ENCODE data around the gene PON3.

The PON3 gene

DNA sequence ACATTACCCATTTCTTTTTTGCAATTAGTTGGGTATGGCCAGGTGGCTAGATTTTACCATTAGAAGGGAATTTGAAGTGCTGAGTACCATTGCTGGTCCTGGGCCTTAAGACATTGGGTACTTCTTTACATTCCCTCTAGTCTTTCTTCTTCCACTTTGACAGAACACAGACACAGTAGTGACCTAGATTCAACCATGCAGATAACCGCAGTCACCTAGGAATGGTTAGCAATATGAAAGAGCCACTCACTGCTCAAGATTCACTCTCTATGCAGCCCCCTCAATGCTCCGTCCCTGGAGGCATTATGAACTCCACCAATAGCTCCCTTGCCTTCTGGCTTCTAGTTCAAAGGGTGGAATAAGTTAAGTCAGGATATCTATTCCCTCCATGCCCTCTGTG, 55.7 kb downstream of the PON3 start:
- DNase-seq (ENCODE audit: low read depth): no peak

GRCh38 chr7:95338832-95339231, 57.3 kb downstream of the PON3 start:
- no peak for DNase-seq (ENCODE audit: low read depth)

DNA sequence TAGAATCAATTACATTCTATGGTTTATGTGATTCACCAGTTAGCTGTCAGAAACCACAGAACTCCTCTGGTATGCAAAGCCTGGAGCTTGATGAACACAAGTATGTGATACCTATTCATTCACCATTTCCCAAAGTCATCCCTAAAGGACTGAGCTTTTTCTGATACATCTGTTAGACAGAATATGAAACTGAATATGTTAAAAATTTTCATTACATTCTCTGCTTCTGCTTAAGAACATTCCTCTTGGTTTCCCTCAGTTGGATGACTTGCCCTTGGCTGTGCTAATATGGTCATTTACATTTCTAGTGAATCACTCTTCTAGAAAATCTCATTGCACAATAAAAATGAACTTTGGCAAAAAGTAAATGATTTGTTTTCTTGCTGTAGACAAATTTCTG, 61.1 kb downstream of the PON3 start:
- DNase-seq (ENCODE audit: low read depth): peak; percentile 56

- no peak for DNase-seq (ENCODE audit: low read depth)
Observed at GRCh38 chr7:95334447-95334846, 61.7 kb downstream of the PON3 start.

GRCh38 chr7:95330961-95331337, 65.2 kb downstream of the PON3 start:
- no peak for DNase-seq (ENCODE audit: low read depth)

DNA sequence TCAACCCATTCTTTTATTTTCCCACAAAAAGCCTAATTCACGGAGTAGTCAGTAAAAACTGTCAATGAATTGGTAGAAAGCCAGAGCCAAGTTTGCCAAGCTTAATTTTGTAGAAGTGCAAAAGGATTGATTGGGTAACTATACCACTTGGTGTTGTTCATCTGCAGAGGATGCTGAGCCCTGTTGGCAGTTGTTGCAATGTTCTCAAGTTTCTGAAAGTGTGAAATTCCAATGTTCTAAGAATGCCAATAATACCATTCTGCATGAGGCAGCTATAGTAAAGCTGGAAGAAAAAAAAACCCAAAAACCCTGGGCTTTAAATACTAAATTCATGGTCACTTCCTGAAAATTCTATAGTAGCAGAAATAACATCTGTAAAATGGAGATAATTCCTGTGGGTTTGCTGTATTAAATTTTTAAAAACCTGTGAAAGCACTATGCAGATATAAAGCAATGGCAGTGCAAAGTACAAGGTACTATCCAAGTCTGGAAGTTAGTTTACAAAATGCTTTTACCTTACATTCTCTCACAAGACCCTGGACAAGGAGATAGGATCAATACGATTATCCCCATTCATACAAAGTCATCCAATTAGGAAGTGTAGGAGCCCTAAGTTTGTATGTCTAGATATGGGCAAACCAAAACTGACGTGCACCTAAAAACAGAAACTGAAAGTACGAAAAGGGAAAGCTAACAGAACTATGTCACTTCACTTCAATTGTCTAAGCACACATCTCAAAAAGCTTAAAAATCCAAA, 65.8 kb downstream of the PON3 start:
- no peak for DNase-seq (ENCODE audit: low read depth)

- no peak for DNase-seq (ENCODE audit: low read depth)
Observed at GRCh38 chr7:95327356-95327755, 68.8 kb downstream of the PON3 start.

DNA sequence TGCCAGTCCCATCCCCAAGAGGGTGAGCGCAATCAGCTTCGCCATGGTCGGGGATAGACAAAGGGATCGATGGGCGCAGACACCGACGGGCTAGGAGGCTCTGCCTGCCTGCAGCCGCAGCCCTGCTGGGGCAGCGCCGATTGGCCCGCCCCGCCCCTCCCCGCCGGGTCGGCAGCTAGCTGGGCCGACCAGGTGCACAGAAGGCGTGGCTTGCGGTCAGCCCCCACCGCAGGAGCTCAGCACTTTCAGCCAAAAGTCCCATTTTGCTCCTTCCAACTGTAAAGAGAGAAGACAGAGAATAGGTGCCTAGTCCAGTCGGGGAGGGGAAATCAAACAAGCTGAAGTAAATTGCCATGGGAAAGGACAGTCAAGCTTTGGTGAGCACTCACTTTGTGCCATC, 71.7 kb downstream of the PON3 start, which contains the start of gene PON1:
TSS of gene PON1 (minus strand) at position 102 of the 400 bp plus-strand sequence. CDS start at position 45, 57 bp downstream.
- DNase-seq (ENCODE audit: low read depth): no peak

DNA sequence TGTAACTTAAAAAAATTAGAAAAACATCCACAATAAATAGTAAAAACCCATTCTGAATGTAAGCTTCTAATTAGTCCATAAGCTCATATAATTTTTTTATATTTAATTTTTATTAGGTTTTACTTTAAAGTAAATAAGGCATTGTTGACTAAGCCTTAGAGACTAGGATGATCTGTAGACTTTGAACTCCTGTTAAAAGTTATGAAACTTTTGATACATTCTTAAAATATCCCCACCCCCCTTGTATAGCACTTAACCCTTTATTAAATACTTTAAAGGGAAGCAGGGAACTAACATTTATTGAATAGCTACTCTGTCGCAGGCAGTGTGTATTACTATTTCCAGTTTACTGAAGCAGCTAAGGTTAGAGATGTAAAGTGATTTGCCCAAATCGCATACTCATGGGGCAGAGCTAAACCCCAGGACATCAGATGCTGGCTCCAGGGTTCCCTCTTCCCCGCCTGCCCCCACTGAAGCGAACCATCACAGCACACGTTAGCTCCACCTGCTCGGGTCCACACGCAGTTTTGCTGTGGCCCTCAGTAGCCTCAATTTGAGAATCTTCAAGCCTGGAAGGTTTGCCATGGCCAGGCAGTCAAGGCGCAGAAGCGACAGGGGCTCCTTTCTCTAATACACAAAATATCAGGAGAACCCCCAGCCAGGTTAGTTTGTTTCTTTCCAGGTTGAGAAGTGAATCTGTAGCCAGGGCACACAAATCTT, 72.6 kb downstream of the PON3 start:
- DNase-seq (ENCODE audit: low read depth): no peak

DNA sequence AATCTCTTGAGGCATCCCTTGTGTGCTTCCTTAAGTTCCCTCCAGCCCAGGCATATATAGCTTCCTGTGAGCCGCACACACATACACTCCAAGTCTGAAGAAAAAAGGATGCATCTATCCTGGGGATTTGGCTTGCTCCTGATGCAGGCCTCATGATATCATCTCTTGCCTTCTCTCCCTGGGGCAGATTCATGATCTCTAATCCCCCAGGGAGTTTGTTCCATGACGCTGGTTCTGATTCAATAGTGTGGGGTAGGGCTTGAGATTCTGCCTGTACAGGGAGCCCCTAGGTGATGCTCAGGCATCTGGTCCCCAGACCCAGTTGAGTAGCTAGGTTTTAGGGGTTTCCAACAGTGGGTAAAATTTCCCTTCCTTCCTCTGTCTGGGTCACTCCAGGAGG, 73.3 kb downstream of the PON3 start:
- DNase-seq (ENCODE audit: low read depth): no peak

DNA sequence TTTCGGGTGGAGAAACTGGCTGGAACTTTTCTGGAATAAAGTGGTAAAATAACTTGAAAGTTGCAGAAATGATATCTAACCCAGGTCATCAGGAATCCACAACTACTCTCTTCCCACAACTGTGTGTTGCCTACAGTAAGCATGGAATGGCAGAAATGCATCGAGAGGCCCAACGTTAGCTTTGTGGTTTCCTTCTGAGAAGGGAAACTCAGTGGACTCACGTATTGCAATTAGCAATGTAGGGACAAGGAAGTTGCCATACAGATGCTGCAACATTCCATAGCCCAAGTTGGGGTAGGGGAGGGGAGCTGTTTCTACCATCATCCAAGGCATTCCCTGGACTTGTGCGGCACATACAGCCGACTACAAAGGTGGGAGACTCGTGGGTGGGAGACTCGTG, 73.8 kb downstream of the PON3 start:
- DNase-seq (ENCODE audit: low read depth): no peak

- no peak for DNase-seq (ENCODE audit: low read depth)
Observed at GRCh38 chr7:95321720-95322119, 74.5 kb downstream of the PON3 start.

- DNase-seq (ENCODE audit: low read depth): no peak
Observed at GRCh38 chr7:95320651-95321050, 75.5 kb downstream of the PON3 start.

DNA sequence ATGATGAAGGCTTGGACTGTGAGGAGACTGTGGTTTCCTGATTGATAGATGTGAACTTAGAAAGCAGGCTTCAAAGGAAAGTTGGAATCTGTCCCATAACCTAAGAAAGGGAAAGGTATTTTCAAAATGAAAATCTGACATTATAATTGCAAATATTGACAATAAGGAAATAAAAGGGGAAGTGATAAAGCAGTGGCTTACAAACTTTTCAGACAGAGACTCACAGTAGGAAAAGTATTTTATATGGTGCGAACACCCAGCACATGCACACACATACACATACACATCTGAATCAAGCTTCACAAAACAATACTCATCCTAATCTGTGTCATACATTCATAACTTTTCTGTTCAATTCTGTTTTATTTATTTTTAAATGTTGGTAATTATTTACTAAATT, 76.6 kb downstream of the PON3 start:
- DNase-seq (ENCODE audit: low read depth): no peak

GRCh38 chr7:95318501-95319100, 77.6 kb downstream of the PON3 start:
- no peak for DNase-seq (ENCODE audit: low read depth)

DNA sequence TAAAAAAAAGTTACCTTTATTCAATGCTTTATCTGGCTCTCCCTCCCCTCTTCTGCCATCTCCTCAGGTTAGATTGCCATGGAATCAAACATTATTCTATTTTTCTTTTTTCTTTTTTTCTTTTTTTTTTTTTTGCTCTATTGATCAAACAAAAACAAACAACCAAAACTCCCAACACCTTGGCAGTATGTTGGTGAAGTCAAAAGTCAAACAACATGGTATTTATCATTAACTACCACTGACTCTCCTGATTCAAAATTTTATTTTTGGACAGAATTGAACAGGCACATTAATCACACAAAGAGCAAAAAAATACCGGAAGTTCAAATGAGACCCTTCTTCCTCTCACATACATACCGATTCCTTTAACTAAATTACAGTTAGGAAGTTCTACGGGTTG, 78.2 kb downstream of the PON3 start:
- no peak for DNase-seq (ENCODE audit: low read depth)

DNA sequence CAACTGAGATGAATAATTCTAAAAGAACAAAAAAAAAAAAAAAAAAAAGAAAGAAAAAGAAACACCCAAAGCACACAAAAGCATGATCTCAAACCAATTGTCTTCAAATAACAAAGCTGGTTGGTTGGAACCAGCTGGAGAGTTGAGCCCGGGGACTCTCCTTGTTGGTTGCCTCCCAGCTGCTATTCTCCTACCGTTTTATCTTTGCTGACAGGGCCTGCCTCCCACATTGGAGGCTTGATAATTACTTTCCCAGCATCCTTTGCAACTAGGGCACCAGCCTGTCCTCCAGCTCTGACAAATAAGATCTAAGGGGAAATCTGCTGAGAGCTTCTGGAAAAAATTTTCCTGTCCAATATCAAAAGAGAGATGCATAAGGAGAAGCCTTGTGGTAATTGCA, 78.6 kb downstream of the PON3 start:
- no peak for DNase-seq (ENCODE audit: low read depth)

GRCh38 chr7:95316588-95316987, 79.6 kb downstream of the PON3 start:
- no peak for DNase-seq (ENCODE audit: low read depth)

- no peak for DNase-seq (ENCODE audit: low read depth)
Observed at GRCh38 chr7:95312561-95312960, 83.6 kb downstream of the PON3 start.

GRCh38 chr7:95311389-95311788, 84.8 kb downstream of the PON3 start:
- DNase-seq (ENCODE audit: low read depth): no peak

GRCh38 chr7:95309951-95310350, 86.2 kb downstream of the PON3 start:
- no peak for DNase-seq (ENCODE audit: low read depth)

All from non-pigmented ciliary epithelial cell (primary cell).